Renal pelvis (tissue), 4 donors: ENCODE results near the gene BRD9. TPM values are rescaled to one million over a fixed set of nuclear protein-coding genes. Genes with fewer than 3 reads are reported as not detected.

Source experiments
- DNase-seq: peaks from one replicate; pipeline ENCODE4 v3.0.0-alpha.2; 2013
- polyA plus RNA-seq, 3 donors: library from polyadenylated mRNA; unstranded; fragments of 120-200 nt; gene quantifications; one replicate each; pipeline ENCODE4 v1.2.1, GENCODE V29; 2013; ENCODE audit not compliant: insufficient read length in 3 of 3

BRD9 gene
- polyA plus RNA-seq, 3 donors: 39.3 to 44.0 (median 43.7) TPM

- no peak for DNase-seq
Measured at GRCh38 chr5:908172-908571, 15.6 kb upstream of the BRD9 start.

- no peak for DNase-seq
Measured at GRCh38 chr5:907366-907910, 14.8 kb upstream of the BRD9 start.

DNA sequence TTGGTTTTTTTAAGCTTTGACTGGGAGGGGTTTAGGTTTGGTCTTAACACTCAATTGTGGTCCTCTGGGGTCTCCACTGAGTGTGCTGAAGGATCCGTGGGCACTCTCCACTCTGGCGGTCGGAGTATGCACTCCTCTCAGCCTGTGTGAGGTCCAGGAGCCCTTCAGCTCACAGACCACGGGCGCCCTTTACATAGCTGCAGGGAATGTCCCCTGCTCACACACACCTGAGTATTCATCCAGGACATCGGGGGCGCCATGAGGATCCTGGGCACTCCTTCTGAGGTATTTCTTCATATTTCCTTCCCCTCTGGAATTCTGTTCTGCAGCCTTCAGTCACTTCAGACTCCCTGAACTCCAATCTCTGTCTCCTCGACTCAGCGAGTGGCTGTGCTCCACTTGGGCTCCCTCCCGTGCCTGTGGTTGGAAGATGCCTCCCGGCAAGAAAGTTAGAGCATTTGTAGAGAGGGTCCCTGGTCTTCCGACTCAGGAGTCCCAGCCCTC lies 12.6 kb upstream of the BRD9 start:
- DNase-seq: no peak

- no peak for DNase-seq
Measured at GRCh38 chr5:903756-904096, 11.1 kb upstream of the BRD9 start.

DNA sequence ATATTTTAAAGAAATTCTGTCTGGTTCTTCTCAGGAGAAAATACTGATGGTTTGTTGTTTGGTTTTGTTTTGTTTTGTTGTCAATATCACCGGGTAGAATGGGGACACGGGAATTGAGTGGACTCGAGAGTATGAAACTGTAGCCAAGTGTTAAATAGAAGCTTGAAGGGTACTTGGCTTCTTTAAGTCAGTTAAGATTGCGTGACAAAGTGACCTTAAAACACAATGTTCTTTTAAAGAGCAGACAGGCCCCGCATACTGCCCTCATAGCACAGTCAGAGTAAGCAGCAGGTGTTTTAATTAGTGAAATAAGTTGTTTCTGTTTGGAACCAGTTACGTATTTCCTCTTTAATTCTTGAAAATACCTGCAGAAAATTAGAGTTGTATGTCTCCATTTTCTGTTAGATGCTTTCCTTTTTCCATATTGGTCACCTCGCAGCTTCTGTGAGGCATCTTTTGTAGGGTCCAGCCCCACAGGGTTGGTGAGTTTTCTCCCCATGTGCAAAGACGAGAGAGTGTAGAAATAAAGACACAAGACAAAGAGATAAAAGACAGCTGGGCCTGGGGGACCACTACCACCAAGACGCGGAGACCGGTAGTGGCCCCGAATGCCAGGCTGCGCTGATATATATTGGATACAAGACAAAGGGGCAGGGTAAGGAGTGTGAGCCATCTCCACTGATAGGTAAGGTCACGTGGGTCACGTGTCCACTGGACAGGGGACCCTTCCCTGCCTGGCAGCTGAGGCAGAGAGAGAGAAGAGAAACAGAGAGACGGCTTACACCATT lies 9.7 kb upstream of the BRD9 start:
- DNase-seq: no peak

DNA sequence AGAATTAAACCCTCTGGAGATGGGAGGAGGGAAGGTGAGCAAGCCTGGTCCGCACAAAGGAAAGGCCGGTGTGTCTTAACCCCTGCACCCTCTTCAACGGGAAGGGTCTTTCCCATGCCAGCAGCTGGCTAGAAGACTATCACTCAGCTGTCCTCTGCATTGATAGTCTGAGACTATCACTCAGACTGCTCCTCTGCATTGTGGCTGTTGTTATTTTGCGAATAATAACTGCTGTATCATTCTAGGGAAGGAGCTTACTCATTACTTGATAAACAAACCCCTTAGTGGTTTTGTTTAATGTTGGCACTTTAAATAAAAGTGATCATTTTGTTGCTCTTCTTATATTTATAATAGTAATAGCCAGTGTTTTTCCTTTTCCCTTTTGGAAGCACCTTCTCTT lies 8.2 kb upstream of the BRD9 start:
- no peak for DNase-seq

- no peak for DNase-seq
Measured at GRCh38 chr5:893711-894110, 1.1 kb upstream of the BRD9 start.

DNA sequence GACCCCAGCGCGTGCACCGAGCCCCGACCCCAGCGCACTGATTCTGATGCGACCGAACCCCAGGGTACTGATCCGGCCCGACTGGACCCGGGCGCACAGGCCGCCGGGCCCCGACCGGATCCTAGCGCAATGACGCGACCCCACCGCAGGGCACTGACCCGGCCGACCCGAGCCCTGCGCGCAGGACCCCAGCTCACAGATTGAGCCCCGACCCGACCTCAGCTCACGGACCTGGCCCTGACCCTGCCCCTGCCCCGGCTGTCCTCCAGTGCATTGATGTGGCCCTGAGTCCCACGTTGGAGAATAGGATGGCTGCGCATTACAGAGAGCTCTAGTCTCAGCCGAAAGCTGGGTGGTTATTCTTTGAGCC lies 521 bp upstream of the BRD9 start:
- DNase-seq: no peak

DNA sequence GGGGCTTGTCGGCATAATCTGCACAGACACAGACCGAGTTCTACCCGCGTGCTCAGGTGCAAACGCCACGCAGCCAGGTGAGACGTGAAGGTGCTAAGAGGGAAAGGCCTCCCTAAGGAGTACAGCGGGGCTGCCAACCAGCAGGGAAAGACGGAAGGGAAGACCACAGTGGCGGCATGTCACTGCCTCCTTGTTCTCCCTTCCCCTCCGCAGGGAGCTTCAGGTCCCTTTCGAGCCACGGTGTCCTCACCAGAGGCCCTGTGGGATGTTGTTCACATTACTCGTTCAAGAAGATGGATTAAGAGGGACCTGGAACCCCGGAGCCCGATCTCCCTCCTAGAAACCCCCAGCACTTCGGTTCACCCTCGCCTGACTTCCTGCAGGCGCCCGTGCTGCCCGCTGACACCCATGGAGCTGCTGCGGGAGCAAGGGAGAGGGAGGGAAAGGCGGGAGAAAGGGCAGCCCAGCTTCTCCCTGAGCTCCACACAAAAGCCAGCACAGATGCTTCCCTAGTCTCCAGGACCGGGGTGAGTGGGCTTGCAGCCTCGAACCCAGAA lies 686 bp downstream of the BRD9 start:
- DNase-seq: no peak

- no peak for DNase-seq
Measured at GRCh38 chr5:891117-891836, 1.3 kb downstream of the BRD9 start.

GRCh38 chr5:889075-889710 lies 3.4 kb downstream of the BRD9 start:
- DNase-seq: no peak

DNA sequence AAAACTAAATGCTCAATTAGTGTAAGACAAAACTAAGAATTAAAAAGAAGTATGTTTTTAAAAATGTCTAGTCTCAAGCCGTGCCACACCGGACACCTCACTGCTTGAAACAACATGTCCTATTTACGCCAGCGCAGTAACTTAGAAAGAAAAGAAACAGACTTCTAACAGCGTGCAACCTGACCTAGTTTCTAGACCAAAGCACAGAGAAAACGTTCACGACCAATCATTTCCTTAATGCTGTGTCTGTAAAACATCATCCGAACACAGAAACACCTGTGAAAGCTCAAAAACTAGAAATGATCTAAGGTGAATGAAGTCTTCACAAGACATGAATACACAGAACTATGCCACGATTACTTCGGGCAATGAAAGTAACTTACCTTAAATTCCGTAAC lies 4.0 kb downstream of the BRD9 start:
- DNase-seq: no peak

- DNase-seq: no peak
Measured at GRCh38 chr5:887947-888637, 4.5 kb downstream of the BRD9 start.

- DNase-seq: no peak
Measured at GRCh38 chr5:886716-887325, 5.8 kb downstream of the BRD9 start.

DNA sequence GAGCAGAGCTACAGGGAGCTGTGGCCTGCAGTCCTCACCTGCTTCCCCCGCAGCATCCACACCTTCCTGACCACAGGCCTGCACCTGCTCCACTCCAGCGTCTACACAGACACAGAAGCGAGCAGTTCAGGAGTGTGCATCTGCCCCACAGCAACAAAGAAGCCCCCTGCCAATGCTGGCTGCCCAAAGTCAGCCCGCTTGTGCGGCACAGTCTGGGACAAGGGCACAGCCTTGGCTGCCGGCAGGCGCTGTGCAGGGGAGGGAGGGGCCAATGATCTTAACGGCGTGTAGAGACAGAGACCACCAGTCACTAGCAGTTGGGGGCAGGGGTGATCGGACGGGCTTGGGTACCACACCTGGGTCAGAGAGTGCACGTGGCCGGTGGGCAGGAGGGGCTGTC lies 6.6 kb downstream of the BRD9 start:
- no peak for DNase-seq

- no peak for DNase-seq
Measured at GRCh38 chr5:885529-885928, 7.1 kb downstream of the BRD9 start.

DNA sequence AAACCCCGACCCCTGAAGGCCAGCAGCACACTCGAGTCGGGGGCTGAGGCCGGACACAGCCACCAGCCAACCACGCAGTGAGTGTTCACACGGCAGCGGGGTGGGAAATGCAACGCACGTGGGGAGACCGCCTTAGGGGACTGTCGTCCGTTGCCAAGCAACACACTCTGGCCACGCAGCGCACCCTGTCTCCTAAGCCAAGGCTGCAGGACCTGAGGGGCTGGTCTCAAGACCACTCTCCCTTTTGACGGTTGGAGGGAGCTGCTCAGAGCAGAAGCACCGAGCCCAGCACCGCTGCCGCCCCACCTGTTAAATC lies 7.5 kb downstream of the BRD9 start:
- no peak for DNase-seq

DNA sequence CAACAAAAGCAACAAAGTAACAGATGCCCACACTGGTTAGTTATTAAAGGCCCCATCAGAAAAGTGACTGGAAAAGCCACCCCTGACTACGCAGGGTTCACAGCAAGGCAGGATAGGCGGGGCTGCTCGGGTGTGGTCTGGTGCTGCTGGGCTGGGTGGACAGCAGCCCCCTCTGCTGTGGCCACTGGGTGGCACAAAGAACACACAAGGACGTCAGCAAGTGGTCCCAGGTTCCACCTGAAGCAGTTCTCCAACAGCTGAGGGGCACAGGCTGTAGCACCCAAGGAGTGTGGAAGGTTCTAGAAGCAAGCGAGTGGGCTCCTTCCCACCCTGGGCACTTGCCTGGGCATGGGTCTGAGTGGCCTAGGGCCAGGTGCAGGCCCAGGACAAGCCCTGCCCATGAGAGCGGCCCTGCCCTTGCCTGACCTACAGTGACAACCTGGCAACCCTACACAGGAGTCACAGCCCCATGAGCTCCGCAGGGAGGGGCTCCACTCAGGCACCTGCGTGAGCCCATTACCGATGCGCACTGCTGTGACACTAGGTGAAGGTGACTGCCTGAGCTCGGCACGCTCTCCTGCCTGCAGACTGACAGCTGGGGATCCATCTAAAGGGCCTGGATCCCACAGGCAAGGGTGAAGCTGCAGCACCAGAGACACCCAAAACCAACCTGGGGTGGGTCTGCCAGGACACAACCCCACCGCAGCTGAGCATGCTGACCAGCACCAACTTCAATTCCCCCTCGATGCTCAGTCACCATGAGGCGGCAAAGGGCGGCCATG lies 8.1 kb downstream of the BRD9 start:
- DNase-seq: no peak

DNA sequence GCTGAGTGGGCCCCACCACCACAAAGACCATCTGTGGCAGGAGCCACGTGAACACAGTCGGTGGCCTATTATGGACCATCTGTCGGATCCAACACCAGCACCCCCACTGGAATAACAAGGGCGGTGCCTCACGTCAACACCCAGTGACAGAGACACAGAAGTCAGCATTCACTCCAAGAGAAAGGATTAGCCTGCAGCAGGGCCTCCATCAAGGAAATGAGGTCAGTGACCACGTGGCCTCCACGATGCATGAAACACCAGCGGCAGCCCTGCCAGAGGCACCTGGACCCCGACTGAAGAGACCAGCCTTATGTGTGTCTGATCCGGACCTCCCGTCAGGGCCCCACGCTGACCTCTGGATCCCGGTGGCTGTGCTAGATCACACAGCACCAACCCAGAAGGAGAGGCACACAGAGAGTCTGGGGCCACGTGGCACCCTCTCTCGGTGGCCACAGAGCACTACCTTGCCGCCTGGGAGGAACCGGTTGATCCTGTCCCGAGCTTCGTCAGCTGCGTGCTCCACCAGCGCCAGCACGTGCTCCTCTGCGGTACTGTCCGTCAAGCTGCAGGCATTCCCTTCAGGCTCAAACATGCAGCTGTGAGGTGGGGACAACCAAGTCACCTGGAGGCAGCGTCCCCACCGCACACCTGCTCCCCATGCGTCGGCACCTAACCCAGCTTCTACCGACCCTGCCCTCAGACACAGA lies 9.0 kb downstream of the BRD9 start:
- no peak for DNase-seq
